GM18867 (cell line): ENCODE data around the gene ADAM8.

Experiments used
- ATAC-seq: cut with Tn5 transposase; IDR thresholded peaks from one replicate; pipeline ENCODE4 v1.9.1; 2021; ENCODE audit warnings: mild to moderate bottlenecking, moderate library complexity; ENCODE audit not compliant: unreplicated experiment

The ADAM8 gene

GRCh38 chr10:133214468-133215410 lies 61.9 kb downstream of the ADAM8 start:
- no peak for ATAC-seq

- ATAC-seq, result no peak
Measured at GRCh38 chr10:133213641-133214467, 62.8 kb downstream of the ADAM8 start.

GRCh38 chr10:133212853-133213494 lies 63.7 kb downstream of the ADAM8 start:
- no peak for ATAC-seq
